HG03558 (cell line): ENCODE data around the gene MYH9.

Source experiments
- ATAC-seq: cut with Tn5 transposase; IDR thresholded peaks from one replicate; pipeline ENCODE4 v1.9.1; 2021; ENCODE audit warnings: moderate number of reproducible peaks; ENCODE audit not compliant: unreplicated experiment; ENCODE audit errors: extremely low read depth

The MYH9 gene

GRCh38 chr22:36369922-36370791 is 17.6 kb downstream of the MYH9 start:
- ATAC-seq = no peak

GRCh38 chr22:36369004-36369921 is 18.5 kb downstream of the MYH9 start:
- ATAC-seq = no peak

- no peak for ATAC-seq
Measured at GRCh38 chr22:36368359-36368983, 19.3 kb downstream of the MYH9 start.

- ATAC-seq = no peak
Measured at GRCh38 chr22:36367479-36367878, 20.3 kb downstream of the MYH9 start.

- ATAC-seq = no peak
Measured at GRCh38 chr22:36367066-36367465, 20.7 kb downstream of the MYH9 start.

- no peak for ATAC-seq
Measured at GRCh38 chr22:36366291-36366708, 21.5 kb downstream of the MYH9 start.

- ATAC-seq = no peak
Measured at GRCh38 chr22:36365020-36365411, 22.8 kb downstream of the MYH9 start.

- ATAC-seq = no peak
Measured at GRCh38 chr22:36364255-36365019, 23.3 kb downstream of the MYH9 start.

GRCh38 chr22:36363349-36363981 is 24.3 kb downstream of the MYH9 start:
- ATAC-seq = no peak

GRCh38 chr22:36362932-36363331 is 24.8 kb downstream of the MYH9 start:
- ATAC-seq = no peak

- ATAC-seq = no peak
Measured at GRCh38 chr22:36362075-36362474, 25.7 kb downstream of the MYH9 start.

- ATAC-seq = no peak
Measured at GRCh38 chr22:36360871-36361383, 26.8 kb downstream of the MYH9 start.

- no peak for ATAC-seq
Measured at GRCh38 chr22:36360011-36360410, 27.8 kb downstream of the MYH9 start.

- no peak for ATAC-seq
Measured at GRCh38 chr22:36359470-36359996, 28.2 kb downstream of the MYH9 start.

- peak; percentile 53 for ATAC-seq
Measured at GRCh38 chr22:36358533-36359469, 29.0 kb downstream of the MYH9 start.

GRCh38 chr22:36356708-36357624 is 30.8 kb downstream of the MYH9 start:
- no peak for ATAC-seq

GRCh38 chr22:36355894-36356293 is 31.9 kb downstream of the MYH9 start:
- no peak for ATAC-seq
